ENCODE data around the gene AP5S1.

DNA sequence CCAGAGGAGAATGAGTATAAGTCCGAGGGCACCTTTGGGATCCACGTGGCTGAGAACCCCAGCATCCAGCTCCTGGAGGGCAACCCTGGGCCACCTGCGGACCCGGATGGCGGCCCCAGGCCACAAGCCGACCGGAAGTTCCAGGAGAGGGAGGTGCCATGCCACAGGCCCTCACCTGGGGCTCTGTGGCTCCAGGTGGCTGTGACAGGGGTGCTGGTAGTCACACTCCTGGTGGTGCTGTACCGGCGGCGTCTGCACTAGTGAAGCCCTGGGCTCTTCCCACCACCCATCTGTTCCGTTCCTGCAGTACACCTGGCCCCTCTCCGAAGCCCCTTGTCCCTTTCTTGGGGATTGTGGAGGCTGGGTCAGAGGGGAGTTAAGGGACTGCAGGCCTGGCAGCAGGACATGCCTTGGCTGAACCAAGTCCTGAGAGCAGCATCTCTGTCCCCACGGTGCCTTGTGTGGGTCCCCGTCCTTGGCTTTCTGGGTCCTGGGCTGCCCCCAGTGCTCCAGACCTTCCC lies 45.6 kb downstream of the AP5S1 start:
- TF ChIP-seq, protein P1, sequence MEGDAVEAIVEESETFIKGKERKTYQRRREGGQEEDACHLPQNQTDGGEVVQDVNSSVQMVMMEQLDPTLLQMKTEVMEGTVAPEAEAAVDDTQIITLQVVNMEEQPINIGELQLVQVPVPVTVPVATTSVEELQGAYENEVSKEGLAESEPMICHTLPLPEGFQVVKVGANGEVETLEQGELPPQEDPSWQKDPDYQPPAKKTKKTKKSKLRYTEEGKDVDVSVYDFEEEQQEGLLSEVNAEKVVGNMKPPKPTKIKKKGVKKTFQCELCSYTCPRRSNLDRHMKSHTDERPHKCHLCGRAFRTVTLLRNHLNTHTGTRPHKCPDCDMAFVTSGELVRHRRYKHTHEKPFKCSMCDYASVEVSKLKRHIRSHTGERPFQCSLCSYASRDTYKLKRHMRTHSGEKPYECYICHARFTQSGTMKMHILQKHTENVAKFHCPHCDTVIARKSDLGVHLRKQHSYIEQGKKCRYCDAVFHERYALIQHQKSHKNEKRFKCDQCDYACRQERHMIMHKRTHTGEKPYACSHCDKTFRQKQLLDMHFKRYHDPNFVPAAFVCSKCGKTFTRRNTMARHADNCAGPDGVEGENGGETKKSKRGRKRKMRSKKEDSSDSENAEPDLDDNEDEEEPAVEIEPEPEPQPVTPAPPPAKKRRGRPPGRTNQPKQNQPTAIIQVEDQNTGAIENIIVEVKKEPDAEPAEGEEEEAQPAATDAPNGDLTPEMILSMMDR (IDR thresholded peaks at IDR 0.05; ENCODE audit: borderline replicate concordance, extremely low read depth, low read length, poor library complexity, severe bottlenecking): no peak
- no peak for TF ChIP-seq EZH2 (IDR thresholded peaks at IDR 0.05; ENCODE audit: borderline replicate concordance, low read depth, low read length, severe bottlenecking)

All from DND-41 (cell line).